A549 (cell line): ENCODE measurements around the gene HOXA10. TPM values are rescaled to one million over a fixed set of nuclear protein-coding genes. Genes with fewer than 3 reads are reported as not detected.

Source experiments
- ATAC-seq, 2 experiments: fragments of 200-7000 bp in 1 of 2; fragments of >200 bp in 1 of 2; cut with Nextera tagmentation in 1 of 2; cut with Tn5 transposase in 1 of 2; 3 replicates each; pipeline versions ENCODE4 v1.8.0 to v1.9.1; 2018 to 2020; ENCODE audit warnings: mild to moderate bottlenecking in 1 of 2, moderate library complexity in 1 of 2
- CTCF ChIA-PET: fragments of 300-600 bp; sonication (Branson Sonifier 250); formaldehyde crosslinking; extraction: SDS; loops from one replicate; lab custom pipeline; 2021; ENCODE audit warnings: antibody characterized with exemption, inconsistent platforms; lab: Yijun Ruan, JAX
- POLR2A ChIA-PET: fragments of 350-600 bp; formaldehyde crosslinking; extraction: SDS; loops from one replicate; lab custom pipeline; 2021; ENCODE audit warnings: antibody characterized with exemption, inconsistent platforms; lab: Yijun Ruan, JAX
- DNase-seq, 2 experiments: peaks; one replicate each; pipeline versions ENCODE4 v3.0.0 to v3.0.0-alpha.2; 2011 to 2016; ENCODE audit warnings: low read depth in 1 of 2, low spot score in 1 of 2
- FAIRE-seq: peaks from 2 replicates; lab custom pipeline; 2011; peaks lifted over from hg19 to GRCh38; lab: Jason Lieb, UNC
- H3K27ac ChIP-seq, 2 experiments: fragments of >200 bp; sonication (Bioruptor Twin); formaldehyde crosslinking; 3 replicates each; pipeline ENCODE4 v1.5.1; 2016 to 2017
- H3K4me1 ChIP-seq: fragments of >200 bp; sonication (Bioruptor Twin); formaldehyde crosslinking; 3 replicates; pipeline ENCODE4 v1.6.1; 2016
- H3K4me2 ChIP-seq: fragments of >200 bp; sonication (Bioruptor Twin); formaldehyde crosslinking; 3 replicates; pipeline ENCODE4 v1.6.1; 2016
- H3K4me3 ChIP-seq: fragments of >200 bp; sonication (Bioruptor Twin); formaldehyde crosslinking; 3 replicates; pipeline ENCODE4 v1.5.1; 2016
- H3K9me3 ChIP-seq: fragments of >200 bp; sonication (Bioruptor Twin); formaldehyde crosslinking; 3 replicates; pipeline ENCODE4 v1.6.1; 2016
- BHLHE40 ChIP-seq: IDR thresholded peaks from 2 replicates; pipeline ENCODE4 v1.6.1; 2012; ENCODE audit warnings: low read depth, low read length, inconsistent platforms
- FOSL2 ChIP-seq, 2 experiments: fragments of 450-650 bp in 1 of 2; fragments of >200 bp in 1 of 2; sonication (Bioruptor Twin) in 1 of 2; formaldehyde crosslinking; IDR thresholded peaks; 2 replicates each; pipeline versions ENCODE4 v1.5.0 to v1.6.1; 2016 to 2020; ENCODE audit warnings: mild to moderate bottlenecking in 1 of 2, moderate library complexity in 1 of 2
- HDAC2 ChIP-seq: fragments of 200-600 bp; sonication (generic); IDR thresholded peaks from 2 replicates; pipeline ENCODE4 v1.6.1; 2016
- HOXB5 ChIP-seq: fragments of 250-450 bp; sonication (Bioruptor Pico); IDR thresholded peaks from 2 replicates; pipeline ENCODE4 v1.5.0; 2020; ENCODE audit warnings: mild to moderate bottlenecking, moderate library complexity
- MYC ChIP-seq: IDR thresholded peaks from 2 replicates; pipeline ENCODE4 v1.6.1; 2012; ENCODE audit warnings: mild to moderate bottlenecking, inconsistent platforms, low read length, improper control_type of control experiment, borderline replicate concordance
- NPAS2 ChIP-seq: fragments of 250-450 bp; sonication (Bioruptor Pico); IDR thresholded peaks from 2 replicates; pipeline ENCODE4 v1.8.0; 2022; ENCODE audit warnings: mild to moderate bottlenecking, moderate library complexity, borderline replicate concordance
- PHF8 ChIP-seq: fragments of 200-600 bp; sonication (generic); IDR thresholded peaks from 2 replicates; pipeline ENCODE4 v1.6.1; 2016; ENCODE audit warnings: low read depth, mild to moderate bottlenecking, antibody characterized with exemption, moderate library complexity, borderline replicate concordance
- RAD21 ChIP-seq, 2 experiments: fragments of >200 bp in 1 of 2; sonication (Bioruptor Twin) in 1 of 2; formaldehyde crosslinking in 1 of 2; IDR thresholded peaks in 1 of 2; conservative IDR thresholded peaks in 1 of 2; 2 replicates in 1 of 2; 3 replicates in 1 of 2; pipeline ENCODE4 v1.6.1; 2012 to 2018; ENCODE audit warnings: inconsistent platforms in 1 of 2
- SMC3 ChIP-seq: fragments of >200 bp; sonication (Bioruptor Twin); formaldehyde crosslinking; IDR thresholded peaks from 3 replicates; pipeline ENCODE4 v1.6.1; 2018; ENCODE audit warnings: inconsistent platforms
- SREBF2 ChIP-seq: fragments of 450-650 bp; IDR thresholded peaks from 2 replicates; pipeline ENCODE4 v1.6.1; 2014; ENCODE audit warnings: mild to moderate bottlenecking, moderate library complexity
- WGBS: methylation state at CpG from one replicate; pipeline ENCODE4 v1.1.6; 2017; ENCODE audit errors: missing lambda C conversion rate; 5-methylcytosine and 5-hydroxymethylcytosine counted together
- polyA plus RNA-seq, 4 experiments: library from polyadenylated mRNA; depleted of rRNA in 3 of 4; stranded (reverse); fragments of >200 nt; fragmentation: RNase III in 1 of 4; extraction: RNeasy Plus Mini Kit Qiagen cat#74134 plus additional on column Dnase treatment in 1 of 4; gene quantifications; 2 replicates in 3 of 4; 3 replicates in 1 of 4; pipeline ENCODE4 v1.2.3, GENCODE V29; 2011 to 2017
- TF ChIP-seq, protein P1 (sequence below): fragments of >200 bp; sonication (Bioruptor Twin); formaldehyde crosslinking; IDR thresholded peaks from 3 replicates; pipeline ENCODE4 v1.6.1; 2016
- TF ChIP-seq, protein P2 (sequence below): IDR thresholded peaks from 2 replicates; pipeline ENCODE4 v1.6.1; 2012
- TF ChIP-seq, protein P3 (sequence below): fragments of 250-450 bp; sonication (Bioruptor Pico); IDR thresholded peaks from 2 replicates; pipeline ENCODE4 v1.5.0; 2021; ENCODE audit warnings: mild to moderate bottlenecking, moderate library complexity, borderline replicate concordance
- TF ChIP-seq, protein P4 (sequence below): IDR thresholded peaks from 2 replicates; pipeline ENCODE4 v1.6.1; 2012; ENCODE audit warnings: low read depth, borderline replicate concordance

Gene HOXA10
- polyA plus RNA-seq, 2 of the 4 experiments (the other 2 are of a cell fraction) = 5.2 to 7.7 TPM

DNA sequence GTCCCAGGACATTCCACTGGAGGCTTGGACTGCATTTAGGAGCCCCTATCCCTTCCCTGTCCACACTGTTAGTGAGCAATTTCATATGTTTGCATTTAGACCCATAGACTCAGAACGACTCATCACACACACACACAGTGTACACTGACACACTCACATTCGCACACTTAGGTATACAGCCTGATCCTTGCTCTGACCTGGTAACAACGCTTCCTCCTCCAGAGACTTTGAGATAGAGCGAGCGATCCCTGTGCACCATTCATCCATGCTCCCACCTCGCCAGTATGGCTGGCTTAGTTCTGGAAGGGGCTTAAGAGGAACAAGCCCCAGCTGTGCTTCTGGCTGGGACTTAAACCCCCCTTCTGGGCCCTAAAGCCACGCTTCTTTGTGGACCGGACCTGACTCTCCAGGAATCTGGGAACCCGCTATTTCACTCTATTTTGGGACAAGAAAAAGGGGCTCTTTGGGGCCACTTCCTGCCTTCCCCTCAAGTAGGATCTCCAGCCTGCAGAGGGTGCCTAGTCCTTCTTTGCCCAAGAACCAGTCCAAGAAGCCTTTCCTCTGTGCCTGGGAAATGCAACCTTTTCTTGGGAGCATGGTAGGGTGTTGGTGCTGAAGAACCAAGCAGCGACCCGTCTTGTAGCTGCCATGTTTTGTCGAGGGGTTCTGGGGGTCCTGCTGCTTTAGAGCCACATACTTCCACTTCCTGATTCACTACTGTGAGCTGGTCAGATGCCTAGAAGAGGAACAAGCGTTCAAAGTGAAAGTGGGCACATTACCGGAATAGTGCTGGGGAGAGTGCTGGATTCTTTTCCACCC lies 26.9 kb upstream of the HOXA10 start:
- ChIA-PET CTCF (interaction anchor here (0.8 to 4.2 kb wide), 12 partner anchors 9 to 896 kb away, joined by 3 to 33 read pairs (median 10); no protein-coding TSS in a partner anchor), POLR2A (interaction anchor here (1.3 to 1.6 kb wide), 4 partner anchors 540 to 893 kb away, joined by 3 to 6 read pairs (median 3); no protein-coding TSS in a partner anchor)
- ATAC-seq (peak; percentile 38 to 51), FAIRE-seq (no peak), DNase-seq (peak in 1 of 2 experiments; percentile 19)
- Histone ChIP-seq H3K4me2 (peak overlapping the region; percentile 85), H3K4me1 (peaks cover 15% of the 10 kb centered on the region)
- TF ChIP-seq NPAS2 (CRISPR knock-in tag) (no peak), FOSL2 (IDR thresholded peaks at IDR 0.05) (no peak), FOSL2 (CRISPR knock-in tag; IDR thresholded peaks at IDR 0.05) (no peak), HDAC2 (no peak; the same call in 1 of the 2 replicates), BHLHE40 (no peak)
- TF ChIP-seq, all 56 proteins: peak for 0
- Histone ChIP-seq H3K4me3 (peak overlapping the region; percentile 82), H3K9me3 (no peaks in the 10 kb centered on the region), H3K27ac (peak overlapping the region; percentile 63 to 87)
- WGBS = 74% methylated on average over 14 of the region's 14 CpGs

DNA sequence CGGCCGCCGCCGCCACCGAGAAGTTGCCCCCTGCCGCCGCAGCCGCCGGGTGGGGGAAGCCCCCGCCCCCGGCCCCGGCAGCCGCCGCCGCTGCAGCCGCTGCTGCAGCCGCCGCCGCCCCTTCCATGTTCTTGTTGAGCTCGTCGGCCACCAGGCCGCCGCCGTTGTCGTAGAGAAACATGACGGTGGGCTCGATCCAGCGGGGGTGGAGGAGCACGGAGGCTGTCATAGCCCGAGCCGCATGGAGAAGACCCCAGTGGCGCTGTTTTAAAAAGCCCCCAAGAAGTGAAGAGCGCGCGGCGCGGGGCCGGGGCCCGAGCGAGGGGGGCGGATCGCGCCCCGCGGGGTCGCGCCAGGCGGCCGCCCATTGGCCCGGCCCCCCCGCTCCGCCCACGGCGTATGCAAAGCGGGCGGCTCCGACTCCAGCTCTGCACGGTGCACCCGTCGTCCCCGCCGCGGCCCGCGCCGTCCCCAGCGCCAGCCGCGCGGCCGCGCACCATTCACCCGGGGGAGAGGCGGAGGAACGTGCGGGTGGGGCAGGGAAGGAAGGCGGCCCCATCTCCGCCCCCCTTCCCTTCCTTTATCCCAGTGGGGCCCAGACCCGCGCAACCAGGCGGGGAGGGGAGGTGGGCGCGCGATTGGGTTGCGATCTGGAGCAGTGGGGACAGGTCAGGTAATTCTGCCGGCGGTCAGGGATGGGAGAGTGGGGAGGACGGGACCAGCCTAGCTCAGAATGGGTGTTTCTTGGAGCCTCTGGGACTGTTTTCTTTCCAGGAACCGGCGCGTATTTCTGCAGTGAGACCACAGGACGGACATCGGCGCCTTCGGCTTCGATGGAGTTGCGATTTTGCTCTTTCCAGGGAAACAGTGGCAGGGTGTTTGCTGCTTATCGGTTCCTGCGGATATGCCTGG lies 26.0 kb upstream of the HOXA10 start, which contains the start of gene HOXA13:
Gene HOXA13, minus strand, starts transcription at position 243 of the 912 bp plus-strand sequence. Its CDS starts 14 bp downstream, at position 229.
- FAIRE-seq (no peak), ATAC-seq (peak; percentile 80 to 91), DNase-seq (peak; percentile 65 to 69)
- Histone ChIP-seq H3K27ac (peak within 1 kb of the TSS; percentile 77 to 87), H3K4me3 (peak within 1 kb of the TSS; percentile 82), H3K4me2 (peak within 1 kb of the TSS; percentile 85), H3K9me3 (no peaks in the 10 kb centered on the region), H3K4me1 (peaks cover 15% of the 10 kb centered on the region)
- CTCF ChIA-PET = interaction anchor here (0.7 to 4.2 kb wide), 22 partner anchors 10 to 897 kb away, joined by 3 to 33 read pairs (median 8); no protein-coding TSS in a partner anchor
- peak; percentile 9; the same call in 1 of the 3 replicates for TF ChIP-seq SMC3
- TF ChIP-seq, protein P1, sequence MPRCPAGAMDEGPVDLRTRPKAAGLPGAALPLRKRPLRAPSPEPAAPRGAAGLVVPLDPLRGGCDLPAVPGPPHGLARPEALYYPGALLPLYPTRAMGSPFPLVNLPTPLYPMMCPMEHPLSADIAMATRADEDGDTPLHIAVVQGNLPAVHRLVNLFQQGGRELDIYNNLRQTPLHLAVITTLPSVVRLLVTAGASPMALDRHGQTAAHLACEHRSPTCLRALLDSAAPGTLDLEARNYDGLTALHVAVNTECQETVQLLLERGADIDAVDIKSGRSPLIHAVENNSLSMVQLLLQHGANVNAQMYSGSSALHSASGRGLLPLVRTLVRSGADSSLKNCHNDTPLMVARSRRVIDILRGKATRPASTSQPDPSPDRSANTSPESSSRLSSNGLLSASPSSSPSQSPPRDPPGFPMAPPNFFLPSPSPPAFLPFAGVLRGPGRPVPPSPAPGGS = 0 out of 3 replicates have a peak, but pooled peaks have one; percentile 27
- TF ChIP-seq HDAC2 = no peak; the same call in 1 of the 2 replicates
- peak in 1 of 2 experiments; percentile 18; a peak in 1 of 5 replicates for TF ChIP-seq RAD21 (conservative IDR thresholded peaks at IDR 0.05 in 1 of 2, IDR thresholded peaks at IDR 0.05 in 1 of 2)
- TF ChIP-seq, protein P2, sequence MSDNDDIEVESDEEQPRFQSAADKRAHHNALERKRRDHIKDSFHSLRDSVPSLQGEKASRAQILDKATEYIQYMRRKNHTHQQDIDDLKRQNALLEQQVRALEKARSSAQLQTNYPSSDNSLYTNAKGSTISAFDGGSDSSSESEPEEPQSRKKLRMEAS = peak; percentile 50; the same call in 1 of the 2 replicates
- 0 out of 2 replicates have a peak, but pooled peaks have one; percentile 51 for TF ChIP-seq MYC
- TF ChIP-seq NPAS2 (CRISPR knock-in tag) = no peak
- TF ChIP-seq SREBF2 = no peak
- WGBS = 3% methylated on average over 27 of the region's 99 CpGs
- POLR2A ChIA-PET = interaction anchor here (1.0 to 1.6 kb wide), 5 partner anchors 463 to 894 kb away, joined by 3 to 6 read pairs (median 3); partner anchors contain the start of gene HIBADH

DNA sequence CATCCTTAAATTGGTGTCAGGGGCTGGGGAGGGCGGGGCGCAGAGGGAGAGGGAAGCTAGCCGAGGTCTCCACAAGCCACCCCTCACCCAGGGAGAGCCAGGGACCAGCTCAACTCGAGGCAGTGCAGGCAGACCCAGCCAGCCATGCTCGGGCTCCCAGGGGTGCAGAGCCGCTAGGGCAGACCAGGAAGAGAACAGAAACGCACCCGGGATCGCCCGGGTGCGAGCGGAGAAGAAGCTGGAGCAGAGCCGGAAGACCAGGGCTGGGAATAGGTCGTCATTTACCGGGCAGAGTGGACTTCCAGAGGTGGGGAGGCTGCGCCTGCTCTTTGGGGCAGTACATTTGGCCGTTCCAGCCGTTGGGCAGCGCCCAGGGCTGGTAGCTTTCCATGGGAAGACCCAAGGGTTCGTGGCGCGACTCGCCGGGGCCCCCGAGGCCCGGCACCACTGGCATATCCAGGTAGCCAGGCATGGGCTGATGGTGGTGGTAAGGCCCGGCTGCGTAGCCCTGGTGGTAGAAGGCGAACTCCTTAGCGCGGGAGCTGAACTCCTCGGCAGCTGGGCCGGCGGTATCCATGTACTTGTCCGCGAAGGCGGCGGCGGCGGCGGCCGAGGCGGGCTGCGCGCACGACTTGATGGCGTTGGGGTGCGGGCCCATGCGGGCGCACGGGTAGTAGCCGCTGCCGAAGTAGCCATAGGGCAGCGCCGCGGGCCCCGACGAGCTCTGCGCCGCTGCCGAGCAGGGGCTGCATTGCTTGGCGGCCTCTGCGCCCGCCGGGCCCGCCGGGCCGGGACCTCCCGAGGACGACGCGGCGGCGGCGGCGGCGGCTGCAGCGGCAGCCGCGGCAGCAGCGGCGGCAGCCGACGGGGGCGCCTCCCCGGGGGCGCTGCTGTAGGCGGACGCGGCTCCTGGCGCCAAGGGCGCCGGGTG lies 25.0 kb upstream of the HOXA10 start:
- 12% methylated on average over 21 of the region's 93 CpGs for WGBS

More for the DNA sequence above, 25.0 kb upstream of the HOXA10 start:
- Histone ChIP-seq H3K4me3 (peak overlapping the region; percentile 82), H3K4me2 (peak overlapping the region; percentile 85), H3K27ac (peak overlapping the region; percentile 77 to 87), H3K9me3 (no peaks in the 10 kb centered on the region), H3K4me1 (peaks cover 15% of the 10 kb centered on the region)
- FAIRE-seq (no peak), ATAC-seq (peak; percentile 51 to 65), DNase-seq (peak; percentile 48 to 57)
- TF ChIP-seq HOXB5 (CRISPR knock-in tag) (peak; percentile 100), PHF8 (peak; percentile 36; the same call in 1 of the 2 replicates)
- TF ChIP-seq, protein P3, sequence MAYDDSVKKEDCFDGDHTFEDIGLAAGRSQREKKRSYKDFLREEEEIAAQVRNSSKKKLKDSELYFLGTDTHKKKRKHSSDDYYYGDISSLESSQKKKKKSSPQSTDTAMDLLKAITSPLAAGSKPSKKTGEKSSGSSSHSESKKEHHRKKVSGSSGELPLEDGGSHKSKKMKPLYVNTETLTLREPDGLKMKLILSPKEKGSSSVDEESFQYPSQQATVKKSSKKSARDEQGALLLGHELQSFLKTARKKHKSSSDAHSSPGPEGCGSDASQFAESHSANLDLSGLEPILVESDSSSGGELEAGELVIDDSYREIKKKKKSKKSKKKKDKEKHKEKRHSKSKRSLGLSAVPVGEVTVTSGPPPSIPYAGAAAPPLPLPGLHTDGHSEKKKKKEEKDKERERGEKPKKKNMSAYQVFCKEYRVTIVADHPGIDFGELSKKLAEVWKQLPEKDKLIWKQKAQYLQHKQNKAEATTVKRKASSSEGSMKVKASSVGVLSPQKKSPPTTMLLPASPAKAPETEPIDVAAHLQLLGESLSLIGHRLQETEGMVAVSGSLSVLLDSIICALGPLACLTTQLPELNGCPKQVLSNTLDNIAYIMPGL (CRISPR knock-in tag) = no peak
- TF ChIP-seq, protein P4, sequence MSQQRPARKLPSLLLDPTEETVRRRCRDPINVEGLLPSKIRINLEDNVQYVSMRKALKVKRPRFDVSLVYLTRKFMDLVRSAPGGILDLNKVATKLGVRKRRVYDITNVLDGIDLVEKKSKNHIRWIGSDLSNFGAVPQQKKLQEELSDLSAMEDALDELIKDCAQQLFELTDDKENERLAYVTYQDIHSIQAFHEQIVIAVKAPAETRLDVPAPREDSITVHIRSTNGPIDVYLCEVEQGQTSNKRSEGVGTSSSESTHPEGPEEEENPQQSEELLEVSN = peak; percentile 59; the same call in 1 of the 2 replicates
- CTCF ChIA-PET = interaction anchor here (0.7 to 4.2 kb wide), 25 partner anchors 10 to 898 kb away, joined by 3 to 33 read pairs (median 6); no protein-coding TSS in a partner anchor
- POLR2A ChIA-PET = interaction anchor here (1.0 to 1.6 kb wide), 4 partner anchors 464 to 895 kb away, joined by 3 to 6 read pairs (median 4); partner anchors contain the start of gene HIBADH
